Islet of Langerhans (tissue), 1 donor: ENCODE results near the gene CARS2.
"Not testable (repeated sequence)": the region's sequence is repeated elsewhere in the genome, so short reads cannot be mapped to it uniquely, and the experiment has no call there.

ENCODE experiments used
- FAIRE-seq: peaks from one replicate; lab custom pipeline; 2011; peaks lifted over from hg19 to GRCh38; lab: Jason Lieb, UNC

CARS2 gene

DNA sequence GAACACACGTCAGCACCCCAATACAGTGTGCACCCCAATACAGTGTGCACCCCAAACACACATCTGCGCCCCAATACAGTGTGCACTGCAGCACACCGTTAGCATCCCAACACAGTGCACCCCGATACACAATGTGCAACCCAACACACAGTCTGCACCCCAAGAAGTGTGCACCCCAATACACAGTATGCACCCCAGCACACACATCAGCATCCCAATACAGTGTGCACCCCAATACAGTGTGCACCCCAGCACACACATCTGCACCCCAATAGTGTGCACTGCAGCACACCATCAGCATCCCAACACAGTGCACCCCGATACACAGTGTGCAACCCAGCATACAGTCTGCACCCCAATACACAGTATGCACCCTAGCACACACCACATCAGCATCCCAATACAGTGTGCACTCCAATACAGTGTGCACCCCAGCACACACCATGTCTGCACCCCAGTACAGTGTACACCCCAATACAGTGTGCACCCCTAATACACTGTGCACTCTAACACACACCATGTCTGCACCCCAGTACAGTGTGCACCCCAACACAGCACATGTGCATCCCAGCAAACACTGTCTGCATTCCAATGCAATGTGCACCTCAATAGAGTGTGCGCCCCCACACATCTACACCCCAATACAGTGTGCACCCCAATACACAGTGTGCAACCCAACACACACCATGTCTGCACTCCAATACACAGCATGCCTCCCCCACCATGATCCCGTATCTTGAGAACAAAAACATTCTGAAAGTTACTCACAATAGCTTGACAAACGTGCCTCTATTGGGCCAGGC, 855 bp upstream of the CARS2 start:
- FAIRE-seq, result no peak

- no peak for FAIRE-seq
Observed at GRCh38 chr13:110705356-110705825, 525 bp downstream of the CARS2 start.

DNA sequence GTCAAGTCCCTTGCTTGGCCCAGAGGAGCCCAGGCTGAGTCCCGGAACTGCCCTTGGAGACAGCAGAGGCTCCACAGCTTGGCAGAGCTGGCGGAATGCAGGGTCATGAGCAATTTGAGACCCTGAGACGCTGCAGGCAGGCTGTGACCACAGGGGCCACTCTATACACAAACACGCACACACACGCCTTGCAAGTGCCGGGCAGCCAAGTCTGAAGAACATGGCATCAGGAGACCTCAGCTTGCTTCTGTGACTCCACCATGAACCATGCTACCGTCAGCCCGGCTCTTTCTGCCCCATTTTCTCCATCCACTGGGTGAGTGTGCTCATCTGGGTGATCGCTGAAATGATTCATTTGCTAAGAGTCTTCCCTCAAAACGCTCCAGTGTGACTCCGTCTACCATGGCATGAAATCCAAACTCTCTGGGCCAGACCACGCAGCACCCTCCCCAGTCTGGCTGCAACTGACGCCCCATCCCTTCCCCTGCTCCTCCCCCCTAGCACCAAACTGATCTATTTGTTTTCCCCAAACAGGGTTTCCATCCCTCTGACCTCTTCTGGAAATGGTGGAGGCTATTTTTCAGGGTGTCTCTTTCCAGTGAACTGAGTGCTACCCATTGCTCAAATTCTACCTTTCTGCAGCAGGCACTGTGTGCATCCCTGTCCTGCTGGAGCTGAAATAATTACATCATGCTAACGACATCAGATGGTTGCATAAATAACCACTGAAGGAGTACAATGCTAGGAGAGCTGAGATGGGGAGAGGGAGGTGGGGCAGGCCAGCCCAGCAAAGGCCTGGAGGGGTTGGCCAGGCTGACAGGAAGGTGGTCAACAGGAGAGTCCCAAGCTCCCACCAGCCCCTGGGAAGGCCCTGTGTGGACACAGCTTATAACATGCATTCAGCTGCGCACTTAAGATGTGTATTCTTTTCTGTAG, 3.1 kb downstream of the CARS2 start:
- FAIRE-seq, result no peak

DNA sequence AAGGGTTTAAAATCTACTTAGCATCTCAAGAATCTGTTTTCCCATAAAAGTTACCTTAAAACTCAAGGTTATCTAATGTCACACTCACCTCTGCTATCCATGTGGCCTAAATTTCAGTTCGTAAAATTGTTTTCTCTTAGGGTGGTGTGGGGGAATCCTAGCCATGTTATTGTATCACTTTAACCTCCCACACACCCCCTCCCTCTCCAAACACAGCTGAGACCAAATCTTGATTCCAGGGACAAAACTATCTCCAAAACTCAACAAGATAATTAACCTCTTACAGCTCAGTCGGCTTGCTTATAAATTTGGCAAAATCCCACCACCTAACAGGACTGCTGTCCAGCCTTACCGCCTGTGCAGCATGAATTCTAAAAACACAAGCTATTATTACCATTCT, 3.8 kb downstream of the CARS2 start:
- FAIRE-seq, result no peak

DNA sequence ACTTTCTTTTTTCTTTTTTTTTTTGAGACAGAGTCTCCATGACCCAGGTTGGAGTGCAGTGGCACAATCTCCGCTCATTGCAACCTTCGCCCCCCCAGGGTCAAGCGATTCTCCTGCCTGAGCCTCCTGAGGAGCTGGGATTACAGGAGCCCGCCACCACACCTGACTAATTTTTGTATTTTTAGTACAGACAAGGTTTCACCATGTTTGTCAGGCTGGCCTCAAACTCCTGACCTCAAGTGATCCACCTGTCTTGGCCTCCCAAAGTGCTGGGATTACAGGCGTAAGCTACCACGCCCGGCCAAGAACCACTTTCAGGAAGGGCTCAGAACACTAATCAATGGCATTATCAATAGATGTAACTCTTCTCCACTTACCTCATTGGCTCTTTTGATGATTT, 4.9 kb downstream of the CARS2 start:
- FAIRE-seq, result not testable (repeated sequence)

GRCh38 chr13:110700641-110701040, 5.3 kb downstream of the CARS2 start:
- no peak for FAIRE-seq

GRCh38 chr13:110700186-110700585, 5.7 kb downstream of the CARS2 start:
- FAIRE-seq, result no peak

DNA sequence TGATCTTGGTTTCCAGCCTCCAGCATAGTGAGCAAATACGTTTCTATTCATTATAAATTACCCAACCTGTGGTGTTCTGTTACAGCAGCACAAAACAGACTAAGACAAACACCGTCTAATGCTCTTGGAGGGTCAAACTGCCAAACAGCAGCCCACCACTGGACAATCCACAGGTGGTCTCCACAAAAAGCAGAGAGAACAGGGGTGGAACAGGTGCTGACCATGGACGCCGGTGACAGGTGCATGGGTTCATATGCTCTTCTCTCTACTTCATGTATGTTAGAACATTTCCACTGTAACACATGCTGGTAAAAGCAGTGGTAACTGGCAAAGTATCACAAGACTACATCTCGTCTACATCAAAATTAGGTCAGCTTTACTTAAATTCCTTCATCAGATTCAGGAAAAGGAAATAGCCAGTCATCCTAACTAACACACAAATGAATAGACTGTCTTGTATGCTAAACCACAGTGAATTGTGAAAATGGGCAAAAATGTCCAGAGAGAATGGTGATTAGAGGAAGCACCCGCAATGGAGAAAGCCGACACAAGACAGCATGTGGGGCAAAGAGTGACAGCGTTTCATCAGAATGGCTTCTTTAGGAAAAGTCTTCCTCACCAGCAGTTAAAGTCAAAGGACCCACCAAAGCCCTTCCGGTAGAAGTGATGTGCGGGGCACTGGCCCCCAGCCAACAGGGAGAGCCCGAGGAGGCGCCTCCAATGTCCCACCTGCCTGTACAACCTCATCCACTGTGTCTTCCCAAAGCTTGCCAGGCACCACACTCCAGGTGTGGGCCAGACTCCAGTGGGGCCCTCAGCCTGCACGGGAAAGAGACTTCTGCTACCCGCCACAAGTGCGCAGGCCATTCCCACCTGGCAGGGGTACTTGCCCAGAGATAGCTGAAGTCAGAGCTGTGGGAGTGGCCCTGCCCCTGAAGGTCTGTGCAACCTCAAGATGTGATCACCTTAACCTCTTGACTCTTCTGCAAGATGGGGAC, 6.5 kb downstream of the CARS2 start:
- no peak for FAIRE-seq

GRCh38 chr13:110698689-110699088, 7.2 kb downstream of the CARS2 start:
- FAIRE-seq, result no peak

- no peak for FAIRE-seq
Observed at GRCh38 chr13:110697842-110698241, 8.1 kb downstream of the CARS2 start.

GRCh38 chr13:110696776-110697175, 9.1 kb downstream of the CARS2 start:
- FAIRE-seq, result no peak

DNA sequence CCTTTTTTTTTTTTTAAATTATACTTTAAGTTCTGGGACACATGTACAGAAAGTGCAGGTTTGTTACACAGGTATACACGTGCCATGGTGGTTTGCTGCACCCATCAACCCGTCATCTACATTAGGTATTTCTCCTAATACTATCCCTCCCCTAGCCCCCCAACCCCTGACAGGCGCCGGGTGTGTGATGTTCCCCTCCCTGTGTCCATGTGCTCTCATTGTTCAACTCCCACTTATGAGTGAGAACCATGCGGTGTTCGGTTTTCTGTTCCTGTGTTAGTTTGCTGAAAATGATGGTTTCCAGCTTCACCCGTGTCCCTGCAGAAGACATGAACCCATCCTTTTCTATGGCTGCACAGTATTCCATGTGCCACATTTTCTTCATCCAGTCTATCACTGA, 10.1 kb downstream of the CARS2 start:
- not testable (repeated sequence) for FAIRE-seq

DNA sequence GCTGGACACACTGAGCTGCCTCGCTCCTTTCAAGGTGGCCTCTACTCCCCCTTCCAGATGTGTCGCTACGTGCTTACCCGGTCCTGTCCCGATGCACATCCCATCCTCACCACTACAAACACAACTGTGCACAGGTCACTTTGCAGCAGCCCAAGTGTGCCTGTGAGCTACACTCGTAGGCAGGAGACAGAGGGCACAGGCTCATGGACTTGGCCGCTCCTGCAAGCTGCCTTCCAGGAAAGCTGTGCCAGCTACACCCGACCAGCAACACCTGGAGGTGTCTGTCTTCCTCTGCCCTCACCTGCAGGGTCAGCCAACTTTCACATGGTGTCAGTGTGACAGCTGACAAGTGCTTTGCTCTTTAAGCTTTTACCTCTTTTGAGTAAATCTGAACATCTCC, 15.4 kb downstream of the CARS2 start:
- FAIRE-seq, result no peak

GRCh38 chr13:110689711-110690110, 16.2 kb downstream of the CARS2 start:
- FAIRE-seq, result no peak

DNA sequence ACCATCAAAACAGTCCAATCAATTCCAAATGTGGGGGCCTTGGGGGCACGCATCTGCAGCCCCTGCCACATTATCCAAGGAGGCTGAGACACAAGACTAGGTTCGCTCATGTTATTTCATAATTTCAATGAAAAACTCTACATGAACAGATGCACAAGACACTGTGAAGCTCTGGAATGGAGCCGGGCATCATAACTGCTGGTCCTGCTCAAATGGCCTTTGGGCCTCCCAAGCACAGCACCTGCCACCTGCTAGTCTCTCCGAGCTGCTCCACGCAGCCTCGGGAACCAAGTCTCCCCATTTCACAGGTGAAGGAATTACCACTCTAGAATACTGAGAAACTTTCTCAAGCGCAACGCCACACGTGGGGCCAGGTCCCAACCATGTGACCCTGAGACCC, 16.9 kb downstream of the CARS2 start:
- no peak for FAIRE-seq

DNA sequence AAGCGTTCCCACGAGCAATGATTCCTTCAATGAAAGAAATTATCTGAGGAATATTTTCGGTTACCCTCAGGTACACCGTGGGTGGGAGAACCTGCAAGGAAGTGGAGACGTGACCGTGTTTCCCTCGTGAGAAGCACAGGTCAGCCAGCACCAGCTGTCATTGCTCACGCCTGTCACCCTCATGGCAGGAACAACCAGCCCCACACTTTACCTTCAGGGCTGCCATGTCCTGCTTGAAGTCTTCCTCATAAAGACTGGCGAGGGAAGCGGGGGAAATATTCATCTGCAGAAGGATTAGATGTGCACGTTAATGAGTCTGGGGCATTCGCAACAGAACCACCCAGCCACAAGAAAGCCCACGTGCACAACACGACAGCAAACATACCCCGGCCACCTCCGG, 18.2 kb downstream of the CARS2 start:
- no peak for FAIRE-seq

DNA sequence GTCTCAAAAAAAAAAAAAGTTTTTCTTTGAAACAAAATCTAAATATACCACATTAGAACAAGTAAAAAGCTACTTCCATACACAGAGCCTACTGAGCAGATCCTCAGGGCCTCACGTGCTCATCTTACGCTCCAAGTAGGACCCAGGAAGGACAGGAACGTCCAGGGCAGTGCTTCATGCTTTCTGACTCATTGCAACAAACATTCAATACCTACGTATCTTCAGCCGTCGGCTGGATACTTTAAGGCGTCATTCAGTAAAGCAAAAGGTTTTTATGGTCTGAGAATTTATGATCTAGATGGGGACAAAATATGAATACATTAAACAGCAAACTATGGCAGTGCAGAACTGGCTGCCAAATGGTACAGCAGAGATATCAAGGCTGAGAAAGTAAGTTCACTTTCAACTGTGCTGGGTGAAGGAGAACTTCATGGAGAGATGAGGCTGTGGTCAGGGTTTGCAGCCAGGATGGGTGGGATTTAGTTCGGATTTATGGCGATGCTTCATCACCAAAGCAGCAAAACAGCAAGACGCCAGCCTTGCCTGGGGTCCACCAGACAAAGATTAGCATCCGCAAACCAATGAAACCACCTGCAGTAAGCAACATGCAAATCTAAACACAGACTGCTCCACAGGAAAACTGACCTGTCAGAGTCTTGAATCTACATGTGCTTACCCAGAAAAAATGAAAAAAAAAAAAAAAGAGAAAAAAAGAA, 20.5 kb downstream of the CARS2 start:
- FAIRE-seq, result no peak

GRCh38 chr13:110684388-110685056, 21.4 kb downstream of the CARS2 start:
- no peak for FAIRE-seq

DNA sequence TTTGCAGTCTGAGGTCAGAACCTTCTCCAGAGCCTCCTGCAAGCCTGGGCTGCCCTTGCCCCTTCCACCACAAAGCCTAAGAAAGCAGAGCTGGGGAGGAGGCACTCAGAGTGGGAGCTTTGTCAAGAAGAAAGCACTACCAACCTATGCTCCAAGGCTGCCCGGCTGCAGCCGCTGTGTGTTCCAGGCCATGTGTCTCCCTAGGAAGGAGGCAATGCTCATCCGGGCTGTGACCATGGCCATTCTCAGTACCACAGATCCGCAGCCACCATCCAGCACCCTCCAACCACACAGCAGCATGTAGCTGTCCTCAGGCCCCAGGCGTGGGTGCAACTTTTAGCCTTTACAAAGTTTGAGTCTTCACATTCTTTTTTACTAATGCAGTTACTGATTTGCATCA, 22.0 kb downstream of the CARS2 start:
- no peak for FAIRE-seq

- FAIRE-seq, result no peak
Observed at GRCh38 chr13:110683203-110683883, 22.6 kb downstream of the CARS2 start.
